Choroid plexus epithelial cell (primary cell): ENCODE measurements around the gene CDADC1.
A peak's percentile ranks its signal among the peaks of the same experiment; 100 is the strongest.

Experiments used
- DNase-seq: peaks from one replicate; pipeline ENCODE4 v3.0.0-alpha.2; 2010; ENCODE audit warnings: low read depth
- H3K4me3 ChIP-seq: 2 replicates; pipeline ENCODE4 v1.5.1; 2011; ENCODE audit warnings: low read depth, mild to moderate bottlenecking, control low read depth, low read length, moderate library complexity
- TF ChIP-seq, protein P1 (sequence below): conservative IDR thresholded peaks from 2 replicates; pipeline ENCODE4 v1.5.1; 2011; ENCODE audit warnings: low read depth, mild to moderate bottlenecking, control low read depth, inconsistent platforms, low read length, moderate library complexity

Gene CDADC1

DNA sequence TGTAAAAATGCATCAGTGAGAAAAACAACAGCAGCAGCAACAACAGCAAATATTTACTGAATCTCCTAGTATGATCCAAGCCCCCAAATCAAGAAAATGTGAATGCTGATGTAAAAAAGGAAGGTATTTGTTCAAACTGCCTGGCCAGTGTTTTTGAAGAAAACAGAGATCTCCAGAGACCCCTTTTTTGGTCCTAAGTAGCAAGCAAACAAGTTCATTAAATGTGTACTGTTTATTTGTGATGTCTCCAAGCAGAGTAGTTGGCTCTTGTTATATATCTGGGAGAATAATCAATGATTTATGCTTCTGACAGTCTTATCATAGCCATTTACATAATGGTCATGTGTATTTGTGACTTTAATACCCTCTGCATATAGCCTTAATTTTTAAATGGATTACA lies 50.7 kb downstream of the CDADC1 start:
- DNase-seq: no peak
- no peak overlapping the region for H3K4me3 ChIP-seq
- TF ChIP-seq, protein P1, sequence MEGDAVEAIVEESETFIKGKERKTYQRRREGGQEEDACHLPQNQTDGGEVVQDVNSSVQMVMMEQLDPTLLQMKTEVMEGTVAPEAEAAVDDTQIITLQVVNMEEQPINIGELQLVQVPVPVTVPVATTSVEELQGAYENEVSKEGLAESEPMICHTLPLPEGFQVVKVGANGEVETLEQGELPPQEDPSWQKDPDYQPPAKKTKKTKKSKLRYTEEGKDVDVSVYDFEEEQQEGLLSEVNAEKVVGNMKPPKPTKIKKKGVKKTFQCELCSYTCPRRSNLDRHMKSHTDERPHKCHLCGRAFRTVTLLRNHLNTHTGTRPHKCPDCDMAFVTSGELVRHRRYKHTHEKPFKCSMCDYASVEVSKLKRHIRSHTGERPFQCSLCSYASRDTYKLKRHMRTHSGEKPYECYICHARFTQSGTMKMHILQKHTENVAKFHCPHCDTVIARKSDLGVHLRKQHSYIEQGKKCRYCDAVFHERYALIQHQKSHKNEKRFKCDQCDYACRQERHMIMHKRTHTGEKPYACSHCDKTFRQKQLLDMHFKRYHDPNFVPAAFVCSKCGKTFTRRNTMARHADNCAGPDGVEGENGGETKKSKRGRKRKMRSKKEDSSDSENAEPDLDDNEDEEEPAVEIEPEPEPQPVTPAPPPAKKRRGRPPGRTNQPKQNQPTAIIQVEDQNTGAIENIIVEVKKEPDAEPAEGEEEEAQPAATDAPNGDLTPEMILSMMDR: no peak

DNA sequence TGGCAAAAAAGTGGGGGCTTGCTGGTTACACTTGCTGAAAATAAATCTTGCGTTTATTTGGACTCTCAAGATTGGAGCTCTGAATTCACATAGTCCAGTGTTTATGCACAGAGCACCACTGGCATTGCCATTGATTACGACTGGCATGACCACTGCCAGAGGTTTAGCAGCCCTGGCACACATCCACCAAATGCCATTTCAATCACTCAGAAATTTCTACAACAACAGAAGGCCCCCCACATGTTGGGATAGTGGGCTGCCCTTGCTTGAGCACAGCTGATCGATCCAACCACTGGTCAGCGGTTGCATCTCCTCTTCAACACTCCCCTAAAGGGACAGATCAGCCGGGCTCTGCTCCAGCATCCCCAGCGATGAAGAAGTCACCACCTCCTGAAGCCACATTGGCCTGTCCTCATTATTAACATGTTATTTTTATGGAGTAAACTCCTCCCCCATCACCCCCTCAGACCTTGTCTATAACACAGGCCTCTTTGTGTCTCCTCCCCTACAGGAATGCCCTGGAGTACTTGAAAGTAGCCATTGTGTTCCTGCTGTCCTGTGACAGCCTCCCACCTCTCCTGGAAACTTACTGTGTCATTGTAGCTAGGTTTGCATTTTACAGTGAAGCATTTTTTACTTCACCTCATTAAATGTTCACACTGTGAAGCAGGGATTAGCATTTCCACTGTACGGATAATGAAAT lies 51.3 kb downstream of the CDADC1 start:
- no peak for DNase-seq
- H3K4me3 ChIP-seq: no peak overlapping the region
- TF ChIP-seq, protein P1: no peak

DNA sequence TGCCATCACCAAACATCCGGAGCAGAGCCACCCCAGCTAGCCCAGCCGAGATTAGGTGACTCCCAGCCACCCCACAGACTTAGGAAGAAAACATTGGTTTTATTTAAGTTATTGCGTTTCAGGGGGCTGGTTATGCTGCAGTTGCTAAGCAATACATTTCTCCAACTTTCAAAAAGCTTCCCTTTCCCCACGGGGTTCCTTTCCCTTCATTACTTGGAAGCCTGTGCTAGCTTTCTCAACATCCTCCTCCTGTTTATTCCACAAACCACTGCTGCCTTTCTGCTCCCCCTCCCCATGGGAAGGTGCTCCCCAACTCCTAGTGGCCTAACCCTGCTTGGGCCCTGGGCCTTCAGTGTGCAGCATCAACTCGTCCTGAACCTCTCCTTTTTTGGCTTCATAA lies 52.6 kb downstream of the CDADC1 start:
- TF ChIP-seq, protein P1: no peak
- DNase-seq: no peak
- no peak overlapping the region for H3K4me3 ChIP-seq

DNA sequence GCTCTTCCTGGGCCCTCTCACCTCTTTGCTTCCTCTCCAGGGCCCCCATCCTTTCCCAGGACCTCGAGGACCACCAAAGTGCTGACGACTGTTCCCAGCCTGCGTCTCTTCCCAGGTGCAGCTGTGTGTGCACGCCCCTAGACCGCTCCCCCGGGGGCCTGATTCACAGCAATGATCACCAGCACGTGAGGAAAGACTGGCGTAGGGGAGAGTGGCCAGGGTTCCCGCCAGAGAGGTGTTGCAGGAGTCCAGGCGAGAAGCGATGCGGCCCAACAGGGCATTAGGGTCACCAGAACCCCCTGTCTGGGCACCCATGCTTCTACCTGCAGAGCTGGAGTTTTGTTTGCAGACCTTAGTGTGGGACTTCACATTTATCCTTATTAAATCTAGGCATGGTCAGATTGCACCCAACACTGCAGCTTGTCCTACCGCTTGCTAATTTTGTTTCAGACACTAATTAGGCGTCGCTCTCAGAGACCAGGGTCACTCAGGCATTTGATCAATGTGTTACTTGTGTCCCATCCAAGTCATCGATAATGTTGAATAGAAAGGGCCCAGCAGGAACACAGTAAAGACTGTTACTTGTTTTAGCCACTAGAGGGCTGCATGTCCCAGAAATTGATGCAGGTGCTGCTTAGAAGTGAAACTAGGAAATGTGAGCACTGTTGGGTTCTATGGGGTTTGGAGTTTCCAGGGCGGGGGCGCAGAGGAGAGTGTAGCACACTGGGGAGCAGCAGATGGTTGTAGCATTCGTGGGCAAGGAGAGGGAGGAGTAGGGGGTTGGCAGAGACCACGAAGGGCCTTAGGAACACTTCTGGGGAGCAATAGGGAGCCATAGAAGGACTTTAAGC lies 53.2 kb downstream of the CDADC1 start:
- TF ChIP-seq, protein P1: peak; percentile 84
- peak; percentile 85 for DNase-seq
- peak overlapping the region; percentile 50 for H3K4me3 ChIP-seq

DNA sequence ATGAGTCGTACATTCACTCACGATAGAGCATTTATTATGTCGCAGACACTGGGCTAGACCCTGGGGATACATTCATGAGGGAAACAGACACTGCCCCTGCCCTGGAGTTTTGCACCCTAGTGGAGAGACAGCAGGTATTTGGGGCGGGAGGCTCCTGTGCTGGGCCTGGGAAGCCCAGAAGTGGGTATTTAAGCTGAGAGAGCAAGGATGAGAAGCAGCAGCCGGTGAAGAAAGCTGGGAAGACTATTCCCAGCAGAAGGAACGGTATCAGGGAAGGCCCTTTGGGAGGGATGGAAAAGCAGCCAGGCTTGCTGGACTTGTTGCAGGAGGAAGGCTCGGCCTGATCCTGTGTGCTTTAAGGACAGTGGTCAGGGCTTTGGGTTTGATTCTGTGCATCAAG lies 54.5 kb downstream of the CDADC1 start:
- H3K4me3 ChIP-seq: no peak overlapping the region
- TF ChIP-seq, protein P1: no peak
- no peak for DNase-seq

DNA sequence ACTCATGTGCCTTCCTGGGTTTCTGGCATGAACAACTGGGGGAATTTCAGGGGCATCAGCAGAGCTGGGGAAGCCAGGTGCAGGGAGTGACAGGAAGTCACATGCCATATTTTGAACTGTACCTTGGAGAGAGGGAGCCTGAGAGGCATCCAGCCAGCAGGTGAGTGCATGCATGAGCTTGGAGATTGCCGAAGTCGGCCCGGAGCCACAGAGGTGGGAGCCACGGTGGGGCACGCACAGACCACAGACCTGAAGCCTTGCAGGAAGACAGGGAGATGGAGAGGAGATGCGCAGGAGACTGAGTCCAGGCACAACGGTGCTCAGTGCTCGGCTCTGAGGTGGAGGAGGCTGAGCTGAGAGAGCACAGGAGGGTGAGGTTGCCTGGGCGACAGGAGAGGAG lies 55.1 kb downstream of the CDADC1 start:
- no peak for DNase-seq
- TF ChIP-seq, protein P1: no peak

More for the DNA sequence above, 55.1 kb downstream of the CDADC1 start:
- H3K4me3 ChIP-seq: no peak overlapping the region
